ENCODE results near the gene TRPM8. TPM values are rescaled to one million over a fixed set of nuclear protein-coding genes. Genes with fewer than 3 reads are reported as not detected.

TRPM8 gene
- total RNA-seq, 1 donor from 2014 or later = not detected

- Histone ChIP-seq H3K36me3 (no peaks in the 10 kb centered on the region), H3K4me1 (no peaks in the 10 kb centered on the region), H3K9me3 (no peaks in the 10 kb centered on the region), H3K27me3 (peaks cover 24% of the 10 kb centered on the region), H3K27ac (no peak overlapping the region), H3K4me3 (no peak overlapping the region)
- no peak for DNase-seq
- ATAC-seq = no peak
- intact Hi-C loops (cut with DNase I) = no loop called here
- TF ChIP-seq, protein P1, sequence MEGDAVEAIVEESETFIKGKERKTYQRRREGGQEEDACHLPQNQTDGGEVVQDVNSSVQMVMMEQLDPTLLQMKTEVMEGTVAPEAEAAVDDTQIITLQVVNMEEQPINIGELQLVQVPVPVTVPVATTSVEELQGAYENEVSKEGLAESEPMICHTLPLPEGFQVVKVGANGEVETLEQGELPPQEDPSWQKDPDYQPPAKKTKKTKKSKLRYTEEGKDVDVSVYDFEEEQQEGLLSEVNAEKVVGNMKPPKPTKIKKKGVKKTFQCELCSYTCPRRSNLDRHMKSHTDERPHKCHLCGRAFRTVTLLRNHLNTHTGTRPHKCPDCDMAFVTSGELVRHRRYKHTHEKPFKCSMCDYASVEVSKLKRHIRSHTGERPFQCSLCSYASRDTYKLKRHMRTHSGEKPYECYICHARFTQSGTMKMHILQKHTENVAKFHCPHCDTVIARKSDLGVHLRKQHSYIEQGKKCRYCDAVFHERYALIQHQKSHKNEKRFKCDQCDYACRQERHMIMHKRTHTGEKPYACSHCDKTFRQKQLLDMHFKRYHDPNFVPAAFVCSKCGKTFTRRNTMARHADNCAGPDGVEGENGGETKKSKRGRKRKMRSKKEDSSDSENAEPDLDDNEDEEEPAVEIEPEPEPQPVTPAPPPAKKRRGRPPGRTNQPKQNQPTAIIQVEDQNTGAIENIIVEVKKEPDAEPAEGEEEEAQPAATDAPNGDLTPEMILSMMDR (IDR thresholded peaks at IDR 0.05) = no peak
These were observed 21.6 kb downstream of the TRPM8 start for GRCh38 chr2:233938676-233939370.

- TF ChIP-seq, protein P1 (IDR thresholded peaks at IDR 0.05) = no peak
- Histone ChIP-seq H3K36me3 (no peaks in the 10 kb centered on the region), H3K27me3 (peaks cover 24% of the 10 kb centered on the region), H3K27ac (no peak overlapping the region), H3K9me3 (peaks cover 6% of the 10 kb centered on the region), H3K4me1 (no peaks in the 10 kb centered on the region), H3K4me3 (no peak overlapping the region)
- ATAC-seq = no peak
- no peak for DNase-seq
- intact Hi-C loops (cut with DNase I) = no loop called here
These were observed 23.5 kb downstream of the TRPM8 start for GRCh38 chr2:233940376-233941276.

GRCh38 chr2:233942731-233943130 is 25.6 kb downstream of the TRPM8 start:
- DNase-seq = no peak
- peaks cover 6% of the 10 kb centered on the region for H3K9me3 ChIP-seq
- ATAC-seq = no peak
- TF ChIP-seq, protein P1 (IDR thresholded peaks at IDR 0.05) = no peak
- peaks cover 20% of the 10 kb centered on the region for H3K27me3 ChIP-seq
- intact Hi-C loops (cut with DNase I) = no loop called here
- no peak overlapping the region for H3K4me3 ChIP-seq
- H3K4me1 ChIP-seq = no peaks in the 10 kb centered on the region
- no peaks in the 10 kb centered on the region for H3K36me3 ChIP-seq
- H3K27ac ChIP-seq = no peak overlapping the region

GRCh38 chr2:233944269-233944668 is 27.1 kb downstream of the TRPM8 start:
- no peak for ATAC-seq
- Histone ChIP-seq H3K4me3 (no peak overlapping the region), H3K27me3 (peaks cover 5% of the 10 kb centered on the region), H3K9me3 (peaks cover 6% of the 10 kb centered on the region), H3K36me3 (no peaks in the 10 kb centered on the region), H3K27ac (no peak overlapping the region), H3K4me1 (no peaks in the 10 kb centered on the region)
- DNase-seq = no peak
- TF ChIP-seq, protein P1 (IDR thresholded peaks at IDR 0.05) = no peak
- intact Hi-C loops (cut with DNase I) = no loop called here

DNA sequence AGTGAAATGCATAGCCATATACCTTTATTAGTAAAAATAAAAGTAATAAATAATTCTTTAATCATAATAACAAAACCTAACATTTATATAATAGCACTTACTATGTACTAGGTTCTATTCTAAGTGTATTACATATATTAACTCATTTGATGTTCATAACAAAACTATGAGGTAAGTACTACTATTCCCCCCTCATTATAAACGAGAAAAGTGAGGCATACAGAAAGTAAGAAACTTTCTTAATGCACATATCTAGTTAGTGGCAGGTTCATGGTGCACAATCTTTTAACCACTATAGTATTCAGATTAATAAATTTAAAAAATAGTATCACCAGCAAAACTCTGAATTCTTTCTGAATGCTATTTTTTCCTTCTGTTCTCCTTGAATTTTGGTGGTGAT is 27.5 kb downstream of the TRPM8 start:
- Histone ChIP-seq H3K9me3 (peaks cover 6% of the 10 kb centered on the region), H3K4me1 (no peaks in the 10 kb centered on the region), H3K36me3 (no peaks in the 10 kb centered on the region), H3K27ac (no peak overlapping the region), H3K27me3 (peaks cover 2% of the 10 kb centered on the region), H3K4me3 (no peak overlapping the region)
- TF ChIP-seq, protein P1 (IDR thresholded peaks at IDR 0.05) = no peak
- intact Hi-C loops (cut with DNase I) = no loop called here
- no peak for ATAC-seq
- DNase-seq = no peak

All from upper lobe of right lung (tissue), 1 donor.